Left lung (tissue), 14 donors: ENCODE results near the gene PRDM10. TPM values are rescaled to one million over a fixed set of nuclear protein-coding genes. Genes with fewer than 3 reads are reported as not detected.

Source experiments
- ATAC-seq: fragments of 200-7000 bp; cut with Tn5 transposase; one replicate; pipeline ENCODE4 v1.9.1; 2020; ENCODE audit warnings: moderate library complexity
- DNase-seq, 4 donors: peaks; one replicate each; pipeline ENCODE4 v3.0.0-alpha.2; 2013 to 2020
- H3K27ac ChIP-seq, 2 donors: fragments of 200-600 bp; sonication (generic) in 1 of 2; one replicate each; pipeline versions ENCODE4 v1.5.0 to v1.8.0; 2020 to 2021
- H3K27me3 ChIP-seq, 2 donors: fragments of 200-600 bp; sonication (generic) in 1 of 2; one replicate each; pipeline versions ENCODE4 v1.5.0 to v1.8.0; 2020 to 2021
- H3K36me3 ChIP-seq, 2 donors: fragments of 200-600 bp; sonication (generic) in 1 of 2; one replicate each; pipeline versions ENCODE4 v1.5.0 to v1.8.0; 2020 to 2021
- H3K4me1 ChIP-seq, 2 donors: fragments of 200-600 bp; one replicate each; pipeline ENCODE4 v1.8.0; 2021
- H3K4me3 ChIP-seq, 2 donors: fragments of 200-600 bp; sonication (generic) in 1 of 2; one replicate each; pipeline versions ENCODE4 v1.5.0 to v1.8.0; 2020 to 2021; ENCODE audit warnings: mild to moderate bottlenecking in 1 of 2
- H3K9me3 ChIP-seq, 2 donors: fragments of 200-600 bp; sonication (generic) in 1 of 2; one replicate each; pipeline versions ENCODE4 v1.5.0 to v1.8.0; 2020 to 2021
- CTCF ChIP-seq, 2 donors: fragments of 200-600 bp; sonication (generic) in 1 of 2; IDR thresholded peaks; one replicate each; pipeline versions ENCODE4 v1.5.0 to v1.8.0; 2021; ENCODE audit warnings: antibody characterized with exemption in 2 of 2
- intact Hi-C, 2 donors: fragments of 100-400 bp; cut with DNase I; formaldehyde crosslinking; loops; one replicate each; pipeline versions ENCODE4 v1.11.2 to v1.14.2; 2022
- long read RNA-seq, 12 donors: library from polyadenylated mRNA in 2 of 12; unstranded in 2 of 12; transcript quantifications; one replicate each; pipeline ENCODE4 v2.0.0 and lab custom pipeline, GENCODE V29; 2019 to 2026
- polyA plus RNA-seq, 6 donors: library from polyadenylated mRNA; unstranded; fragments of 120-200 nt; gene quantifications; one replicate each; pipeline ENCODE4 v1.2.1, GENCODE V29; 2013; ENCODE audit not compliant: insufficient read length in 6 of 6
- total RNA-seq, 2 donors: library from RNA; stranded (reverse); fragmentation: NEBNext Ultra II Directional; extraction: Animal tissue kit (Norgen Biotek cat#: 25700); gene quantifications; one replicate each; pipeline ENCODE4 v1.2.1, GENCODE V29; 2021
- donor health status: DM: no; HTN: yes; CAD: no.
- donor health status: DM: no; HTN: no; CAD: no.

Gene PRDM10, protein sequence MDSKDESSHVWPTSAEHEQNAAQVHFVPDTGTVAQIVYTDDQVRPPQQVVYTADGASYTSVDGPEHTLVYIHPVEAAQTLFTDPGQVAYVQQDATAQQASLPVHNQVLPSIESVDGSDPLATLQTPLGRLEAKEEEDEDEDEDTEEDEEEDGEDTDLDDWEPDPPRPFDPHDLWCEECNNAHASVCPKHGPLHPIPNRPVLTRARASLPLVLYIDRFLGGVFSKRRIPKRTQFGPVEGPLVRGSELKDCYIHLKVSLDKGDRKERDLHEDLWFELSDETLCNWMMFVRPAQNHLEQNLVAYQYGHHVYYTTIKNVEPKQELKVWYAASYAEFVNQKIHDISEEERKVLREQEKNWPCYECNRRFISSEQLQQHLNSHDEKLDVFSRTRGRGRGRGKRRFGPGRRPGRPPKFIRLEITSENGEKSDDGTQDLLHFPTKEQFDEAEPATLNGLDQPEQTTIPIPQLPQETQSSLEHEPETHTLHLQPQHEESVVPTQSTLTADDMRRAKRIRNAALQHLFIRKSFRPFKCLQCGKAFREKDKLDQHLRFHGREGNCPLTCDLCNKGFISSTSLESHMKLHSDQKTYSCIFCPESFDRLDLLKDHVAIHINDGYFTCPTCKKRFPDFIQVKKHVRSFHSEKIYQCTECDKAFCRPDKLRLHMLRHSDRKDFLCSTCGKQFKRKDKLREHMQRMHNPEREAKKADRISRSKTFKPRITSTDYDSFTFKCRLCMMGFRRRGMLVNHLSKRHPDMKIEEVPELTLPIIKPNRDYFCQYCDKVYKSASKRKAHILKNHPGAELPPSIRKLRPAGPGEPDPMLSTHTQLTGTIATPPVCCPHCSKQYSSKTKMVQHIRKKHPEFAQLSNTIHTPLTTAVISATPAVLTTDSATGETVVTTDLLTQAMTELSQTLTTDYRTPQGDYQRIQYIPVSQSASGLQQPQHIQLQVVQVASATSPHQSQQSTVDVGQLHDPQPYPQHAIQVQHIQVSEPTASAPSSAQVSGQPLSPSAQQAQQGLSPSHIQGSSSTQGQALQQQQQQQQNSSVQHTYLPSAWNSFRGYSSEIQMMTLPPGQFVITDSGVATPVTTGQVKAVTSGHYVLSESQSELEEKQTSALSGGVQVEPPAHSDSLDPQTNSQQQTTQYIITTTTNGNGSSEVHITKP
- total RNA-seq: 10 to 100 TPM in 1 of 2 donors, 1 to 10 TPM in 1; 8.0 to 15.9 TPM
- 10 to 100 TPM in 4 of 6 donors, 1 to 10 TPM in 2; 9.0 to 11.5 (median 10.6) TPM for polyA plus RNA-seq
- long read RNA-seq, donor 1: 0 reads
- long read RNA-seq, donor 2, partial matches to known transcripts: 5 of 5 reads
- long read RNA-seq, donor 2, other reads (novel, unspliced or antisense): 0 of 5 reads
- long read RNA-seq, donor 3: 0 reads
- long read RNA-seq, donor 4, partial matches to known transcripts: 0 of 1 reads
- long read RNA-seq, donor 4, other reads (novel, unspliced or antisense): 1 of 1 reads
- long read RNA-seq, donor 5: 0 reads
- long read RNA-seq, donor 6: 0 reads
- long read RNA-seq, donor 7: 0 reads
- long read RNA-seq, donor 8: 0 reads
- long read RNA-seq, donor 9: 0 reads
- long read RNA-seq, donor 10, partial matches to known transcripts: 0 of 1 reads
- long read RNA-seq, donor 10, other reads (novel, unspliced or antisense): 1 of 1 reads
- long read RNA-seq, donor 11, partial matches to known transcripts: 14 of 14 reads
- long read RNA-seq, donor 11, other reads (novel, unspliced or antisense): 0 of 14 reads
- long read RNA-seq, donor 12: 0 reads

GRCh38 chr11:130002352-130002845 is at the start of gene PRDM10:
Gene PRDM10, minus strand, starts transcription at chr11:130002835. Its CDS starts 41,871 bp downstream, at chr11:129960964.
- H3K36me3 ChIP-seq: no peaks in the 10 kb centered on the region
- intact Hi-C loops: loop anchor here in 1 of 2 donors (5.0 to 10.0 kb wide), 2 partner anchors 72 to 120 kb away; no protein-coding TSS in a partner anchor
- peaks cover 4 to 36% of the 10 kb centered on the region in 2 donors for H3K4me1 ChIP-seq
- TF ChIP-seq CTCF (IDR thresholded peaks at IDR 0.05): no peak
- H3K27me3 ChIP-seq: no peaks in the 10 kb centered on the region
- peak within 1 kb of the TSS; percentile 59 to 78 for H3K4me3 ChIP-seq
- ATAC-seq (peak; percentile 85), DNase-seq (peak in 3 of 4 donors; percentile 91 to 97 (median 93))
- peak within 1 kb of the TSS; percentile 100 for H3K27ac ChIP-seq
- no peaks in the 10 kb centered on the region for H3K9me3 ChIP-seq

DNA sequence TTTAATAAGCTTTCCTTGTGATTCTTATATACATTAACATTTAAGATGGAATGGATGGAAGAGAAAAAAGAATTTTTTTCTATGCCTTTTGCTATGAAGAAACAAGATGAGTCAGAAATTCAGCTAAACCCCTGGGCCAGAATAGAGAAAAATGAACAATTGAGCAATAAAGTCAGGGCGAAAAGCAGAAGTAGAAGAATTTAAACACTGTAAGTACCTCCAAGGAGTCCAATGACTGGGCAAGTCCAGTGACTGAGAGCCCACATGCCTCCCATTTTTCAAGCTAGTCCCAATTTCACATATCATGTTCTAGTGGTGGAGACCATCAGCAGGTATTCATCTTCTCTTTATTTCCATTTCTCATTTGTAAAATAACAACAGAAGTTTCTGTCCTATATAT is 48.4 kb upstream of the PRDM10 start:
- Histone ChIP-seq H3K27me3 (no peaks in the 10 kb centered on the region), H3K36me3 (no peaks in the 10 kb centered on the region), H3K9me3 (no peaks in the 10 kb centered on the region), H3K4me1 (peaks cover 0 to 25% of the 10 kb centered on the region in 2 donors), H3K27ac (peak overlapping the region in 1 of 2 donors; percentile 70), H3K4me3 (no peak overlapping the region)
- no peak for DNase-seq
- TF ChIP-seq CTCF (IDR thresholded peaks at IDR 0.05): no peak
- intact Hi-C loops: no loop called here
- peak; percentile 75 for ATAC-seq

DNA sequence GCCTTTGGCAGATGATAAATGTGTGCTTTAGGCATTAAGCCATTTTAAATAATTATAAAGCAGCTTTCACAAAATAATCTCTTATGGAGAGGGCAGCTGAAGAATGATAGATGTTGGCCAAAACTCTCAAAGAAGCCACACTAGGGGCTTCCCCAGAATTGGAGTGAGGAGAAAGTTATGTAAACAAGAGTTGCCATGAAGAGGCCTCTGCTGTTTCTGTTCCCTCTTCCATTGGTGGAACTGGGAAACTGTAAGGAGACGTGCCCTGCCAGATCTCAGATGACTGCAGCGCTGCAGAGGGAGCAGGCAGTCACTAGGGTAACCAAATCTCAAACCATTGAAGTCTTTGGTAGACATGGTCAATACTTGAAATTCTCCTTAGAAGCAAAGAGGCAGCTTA is 47.6 kb upstream of the PRDM10 start:
- ATAC-seq: peak; percentile 90
- no peak for TF ChIP-seq CTCF (IDR thresholded peaks at IDR 0.05)
- peaks cover 0 to 25% of the 10 kb centered on the region in 2 donors for H3K4me1 ChIP-seq
- no peaks in the 10 kb centered on the region for H3K27me3 ChIP-seq
- intact Hi-C loops: no loop called here
- DNase-seq: peak in 1 of 4 donors; percentile 36
- H3K27ac ChIP-seq: peak overlapping the region; percentile 5 to 70
- no peaks in the 10 kb centered on the region for H3K36me3 ChIP-seq
- no peak overlapping the region for H3K4me3 ChIP-seq
- H3K9me3 ChIP-seq: no peaks in the 10 kb centered on the region

- no peaks in the 10 kb centered on the region for H3K27me3 ChIP-seq
- DNase-seq: no peak
- H3K4me3 ChIP-seq: no peak overlapping the region
- intact Hi-C loops: no loop called here
- no peaks in the 10 kb centered on the region for H3K36me3 ChIP-seq
- ATAC-seq: peak; percentile 33
- no peak for TF ChIP-seq CTCF (IDR thresholded peaks at IDR 0.05)
- H3K27ac ChIP-seq: peak overlapping the region in 1 of 2 donors; percentile 70
- no peaks in the 10 kb centered on the region for H3K9me3 ChIP-seq
- H3K4me1 ChIP-seq: peaks cover 0 to 25% of the 10 kb centered on the region in 2 donors
Observed at GRCh38 chr11:130049328-130049771, 46.7 kb upstream of the PRDM10 start.
